K562 (cell line): ENCODE measurements around the gene ADRA2B. TPM values are rescaled to one million over a fixed set of nuclear protein-coding genes. Genes with fewer than 3 reads are reported as not detected.

ENCODE experiments used
- C11orf30 ChIP-seq: fragments of 450-650 bp; IDR thresholded peaks from 2 replicates; pipeline ENCODE4 v1.6.1; 2016; ENCODE audit warnings: low read depth, mild to moderate bottlenecking
- CBX3 ChIP-seq, 2 experiments: IDR thresholded peaks; 1 replicate in 1 of 2; 2 replicates in 1 of 2; pipeline ENCODE4 v1.6.1; 2012; ENCODE audit warnings: inconsistent platforms in 2 of 2, low read length in 2 of 2, borderline replicate concordance in 1 of 2, control low read depth in 1 of 2
- MAFK ChIP-seq: IDR thresholded peaks from 2 replicates; pipeline ENCODE4 v1.6.1; 2011; ENCODE audit warnings: low read length, improper control_type of control experiment
- SMAD4 ChIP-seq: fragments of 250-450 bp; sonication (Bioruptor Pico); conservative IDR thresholded peaks from 2 replicates; pipeline ENCODE4 v1.8.0; 2021; ENCODE audit warnings: inconsistent platforms, mild to moderate bottlenecking, moderate library complexity
- polyA plus RNA-seq, 8 experiments: library from polyadenylated mRNA; depleted of rRNA in 4 of 8; stranded (reverse) in 5 of 8; unstranded in 3 of 8; fragments of >200 nt; fragmentation: Nextera tagmentation in 2 of 8; fragmentation: Illumina TruSeq in 1 of 8; extraction: Ambion mirVana in 2 of 8; extraction: Trizol in 1 of 8; gene quantifications; 2 replicates each; pipeline versions ENCODE4 v1.2.1 to v1.2.3, GENCODE V29; 2011 to 2014; ENCODE audit warnings: inconsistent platforms in 1 of 8, missing spikeins in 1 of 8
- total RNA-seq, 7 experiments: library from RNA; depleted of rRNA in 6 of 7; stranded (reverse); fragments of >200 nt in 6 of 7; fragmentation: Illumina TruSeq in 2 of 7; extraction: Trizol in 2 of 7; gene quantifications; 2 replicates each; pipeline versions ENCODE4 v1.2.1 to v1.2.3, GENCODE V29; 2011 to 2021; ENCODE audit warnings: low replicate concordance in 1 of 7
- TF ChIP-seq, protein P1 (sequence below): fragments of 450-650 bp; IDR thresholded peaks from 2 replicates; pipeline ENCODE4 v1.6.1; 2016; ENCODE audit warnings: mild to moderate bottlenecking, moderate library complexity
- TF ChIP-seq, protein P2 (sequence below), 2 experiments: fragments of 450-650 bp; IDR thresholded peaks; 2 replicates each; pipeline ENCODE4 v1.6.1; 2016; ENCODE audit warnings: mild to moderate bottlenecking in 2 of 2, borderline replicate concordance in 1 of 2, low read depth in 1 of 2, moderate library complexity in 1 of 2

The ADRA2B gene
- total and polyA plus RNA-seq, 9 of the 15 experiments (the other 6 are each of a cell fraction or from before 2014, with no cell fraction given), result not detected

GRCh38 chr2:96157649-96158553 lies 41.5 kb upstream of the ADRA2B start (continued):
- TF ChIP-seq, protein P1, sequence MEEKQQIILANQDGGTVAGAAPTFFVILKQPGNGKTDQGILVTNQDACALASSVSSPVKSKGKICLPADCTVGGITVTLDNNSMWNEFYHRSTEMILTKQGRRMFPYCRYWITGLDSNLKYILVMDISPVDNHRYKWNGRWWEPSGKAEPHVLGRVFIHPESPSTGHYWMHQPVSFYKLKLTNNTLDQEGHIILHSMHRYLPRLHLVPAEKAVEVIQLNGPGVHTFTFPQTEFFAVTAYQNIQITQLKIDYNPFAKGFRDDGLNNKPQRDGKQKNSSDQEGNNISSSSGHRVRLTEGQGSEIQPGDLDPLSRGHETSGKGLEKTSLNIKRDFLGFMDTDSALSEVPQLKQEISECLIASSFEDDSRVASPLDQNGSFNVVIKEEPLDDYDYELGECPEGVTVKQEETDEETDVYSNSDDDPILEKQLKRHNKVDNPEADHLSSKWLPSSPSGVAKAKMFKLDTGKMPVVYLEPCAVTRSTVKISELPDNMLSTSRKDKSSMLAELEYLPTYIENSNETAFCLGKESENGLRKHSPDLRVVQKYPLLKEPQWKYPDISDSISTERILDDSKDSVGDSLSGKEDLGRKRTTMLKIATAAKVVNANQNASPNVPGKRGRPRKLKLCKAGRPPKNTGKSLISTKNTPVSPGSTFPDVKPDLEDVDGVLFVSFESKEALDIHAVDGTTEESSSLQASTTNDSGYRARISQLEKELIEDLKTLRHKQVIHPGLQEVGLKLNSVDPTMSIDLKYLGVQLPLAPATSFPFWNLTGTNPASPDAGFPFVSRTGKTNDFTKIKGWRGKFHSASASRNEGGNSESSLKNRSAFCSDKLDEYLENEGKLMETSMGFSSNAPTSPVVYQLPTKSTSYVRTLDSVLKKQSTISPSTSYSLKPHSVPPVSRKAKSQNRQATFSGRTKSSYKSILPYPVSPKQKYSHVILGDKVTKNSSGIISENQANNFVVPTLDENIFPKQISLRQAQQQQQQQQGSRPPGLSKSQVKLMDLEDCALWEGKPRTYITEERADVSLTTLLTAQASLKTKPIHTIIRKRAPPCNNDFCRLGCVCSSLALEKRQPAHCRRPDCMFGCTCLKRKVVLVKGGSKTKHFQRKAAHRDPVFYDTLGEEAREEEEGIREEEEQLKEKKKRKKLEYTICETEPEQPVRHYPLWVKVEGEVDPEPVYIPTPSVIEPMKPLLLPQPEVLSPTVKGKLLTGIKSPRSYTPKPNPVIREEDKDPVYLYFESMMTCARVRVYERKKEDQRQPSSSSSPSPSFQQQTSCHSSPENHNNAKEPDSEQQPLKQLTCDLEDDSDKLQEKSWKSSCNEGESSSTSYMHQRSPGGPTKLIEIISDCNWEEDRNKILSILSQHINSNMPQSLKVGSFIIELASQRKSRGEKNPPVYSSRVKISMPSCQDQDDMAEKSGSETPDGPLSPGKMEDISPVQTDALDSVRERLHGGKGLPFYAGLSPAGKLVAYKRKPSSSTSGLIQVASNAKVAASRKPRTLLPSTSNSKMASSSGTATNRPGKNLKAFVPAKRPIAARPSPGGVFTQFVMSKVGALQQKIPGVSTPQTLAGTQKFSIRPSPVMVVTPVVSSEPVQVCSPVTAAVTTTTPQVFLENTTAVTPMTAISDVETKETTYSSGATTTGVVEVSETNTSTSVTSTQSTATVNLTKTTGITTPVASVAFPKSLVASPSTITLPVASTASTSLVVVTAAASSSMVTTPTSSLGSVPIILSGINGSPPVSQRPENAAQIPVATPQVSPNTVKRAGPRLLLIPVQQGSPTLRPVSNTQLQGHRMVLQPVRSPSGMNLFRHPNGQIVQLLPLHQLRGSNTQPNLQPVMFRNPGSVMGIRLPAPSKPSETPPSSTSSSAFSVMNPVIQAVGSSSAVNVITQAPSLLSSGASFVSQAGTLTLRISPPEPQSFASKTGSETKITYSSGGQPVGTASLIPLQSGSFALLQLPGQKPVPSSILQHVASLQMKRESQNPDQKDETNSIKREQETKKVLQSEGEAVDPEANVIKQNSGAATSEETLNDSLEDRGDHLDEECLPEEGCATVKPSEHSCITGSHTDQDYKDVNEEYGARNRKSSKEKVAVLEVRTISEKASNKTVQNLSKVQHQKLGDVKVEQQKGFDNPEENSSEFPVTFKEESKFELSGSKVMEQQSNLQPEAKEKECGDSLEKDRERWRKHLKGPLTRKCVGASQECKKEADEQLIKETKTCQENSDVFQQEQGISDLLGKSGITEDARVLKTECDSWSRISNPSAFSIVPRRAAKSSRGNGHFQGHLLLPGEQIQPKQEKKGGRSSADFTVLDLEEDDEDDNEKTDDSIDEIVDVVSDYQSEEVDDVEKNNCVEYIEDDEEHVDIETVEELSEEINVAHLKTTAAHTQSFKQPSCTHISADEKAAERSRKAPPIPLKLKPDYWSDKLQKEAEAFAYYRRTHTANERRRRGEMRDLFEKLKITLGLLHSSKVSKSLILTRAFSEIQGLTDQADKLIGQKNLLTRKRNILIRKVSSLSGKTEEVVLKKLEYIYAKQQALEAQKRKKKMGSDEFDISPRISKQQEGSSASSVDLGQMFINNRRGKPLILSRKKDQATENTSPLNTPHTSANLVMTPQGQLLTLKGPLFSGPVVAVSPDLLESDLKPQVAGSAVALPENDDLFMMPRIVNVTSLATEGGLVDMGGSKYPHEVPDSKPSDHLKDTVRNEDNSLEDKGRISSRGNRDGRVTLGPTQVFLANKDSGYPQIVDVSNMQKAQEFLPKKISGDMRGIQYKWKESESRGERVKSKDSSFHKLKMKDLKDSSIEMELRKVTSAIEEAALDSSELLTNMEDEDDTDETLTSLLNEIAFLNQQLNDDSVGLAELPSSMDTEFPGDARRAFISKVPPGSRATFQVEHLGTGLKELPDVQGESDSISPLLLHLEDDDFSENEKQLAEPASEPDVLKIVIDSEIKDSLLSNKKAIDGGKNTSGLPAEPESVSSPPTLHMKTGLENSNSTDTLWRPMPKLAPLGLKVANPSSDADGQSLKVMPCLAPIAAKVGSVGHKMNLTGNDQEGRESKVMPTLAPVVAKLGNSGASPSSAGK, result peak; percentile 58
- TF ChIP-seq, protein P2, sequence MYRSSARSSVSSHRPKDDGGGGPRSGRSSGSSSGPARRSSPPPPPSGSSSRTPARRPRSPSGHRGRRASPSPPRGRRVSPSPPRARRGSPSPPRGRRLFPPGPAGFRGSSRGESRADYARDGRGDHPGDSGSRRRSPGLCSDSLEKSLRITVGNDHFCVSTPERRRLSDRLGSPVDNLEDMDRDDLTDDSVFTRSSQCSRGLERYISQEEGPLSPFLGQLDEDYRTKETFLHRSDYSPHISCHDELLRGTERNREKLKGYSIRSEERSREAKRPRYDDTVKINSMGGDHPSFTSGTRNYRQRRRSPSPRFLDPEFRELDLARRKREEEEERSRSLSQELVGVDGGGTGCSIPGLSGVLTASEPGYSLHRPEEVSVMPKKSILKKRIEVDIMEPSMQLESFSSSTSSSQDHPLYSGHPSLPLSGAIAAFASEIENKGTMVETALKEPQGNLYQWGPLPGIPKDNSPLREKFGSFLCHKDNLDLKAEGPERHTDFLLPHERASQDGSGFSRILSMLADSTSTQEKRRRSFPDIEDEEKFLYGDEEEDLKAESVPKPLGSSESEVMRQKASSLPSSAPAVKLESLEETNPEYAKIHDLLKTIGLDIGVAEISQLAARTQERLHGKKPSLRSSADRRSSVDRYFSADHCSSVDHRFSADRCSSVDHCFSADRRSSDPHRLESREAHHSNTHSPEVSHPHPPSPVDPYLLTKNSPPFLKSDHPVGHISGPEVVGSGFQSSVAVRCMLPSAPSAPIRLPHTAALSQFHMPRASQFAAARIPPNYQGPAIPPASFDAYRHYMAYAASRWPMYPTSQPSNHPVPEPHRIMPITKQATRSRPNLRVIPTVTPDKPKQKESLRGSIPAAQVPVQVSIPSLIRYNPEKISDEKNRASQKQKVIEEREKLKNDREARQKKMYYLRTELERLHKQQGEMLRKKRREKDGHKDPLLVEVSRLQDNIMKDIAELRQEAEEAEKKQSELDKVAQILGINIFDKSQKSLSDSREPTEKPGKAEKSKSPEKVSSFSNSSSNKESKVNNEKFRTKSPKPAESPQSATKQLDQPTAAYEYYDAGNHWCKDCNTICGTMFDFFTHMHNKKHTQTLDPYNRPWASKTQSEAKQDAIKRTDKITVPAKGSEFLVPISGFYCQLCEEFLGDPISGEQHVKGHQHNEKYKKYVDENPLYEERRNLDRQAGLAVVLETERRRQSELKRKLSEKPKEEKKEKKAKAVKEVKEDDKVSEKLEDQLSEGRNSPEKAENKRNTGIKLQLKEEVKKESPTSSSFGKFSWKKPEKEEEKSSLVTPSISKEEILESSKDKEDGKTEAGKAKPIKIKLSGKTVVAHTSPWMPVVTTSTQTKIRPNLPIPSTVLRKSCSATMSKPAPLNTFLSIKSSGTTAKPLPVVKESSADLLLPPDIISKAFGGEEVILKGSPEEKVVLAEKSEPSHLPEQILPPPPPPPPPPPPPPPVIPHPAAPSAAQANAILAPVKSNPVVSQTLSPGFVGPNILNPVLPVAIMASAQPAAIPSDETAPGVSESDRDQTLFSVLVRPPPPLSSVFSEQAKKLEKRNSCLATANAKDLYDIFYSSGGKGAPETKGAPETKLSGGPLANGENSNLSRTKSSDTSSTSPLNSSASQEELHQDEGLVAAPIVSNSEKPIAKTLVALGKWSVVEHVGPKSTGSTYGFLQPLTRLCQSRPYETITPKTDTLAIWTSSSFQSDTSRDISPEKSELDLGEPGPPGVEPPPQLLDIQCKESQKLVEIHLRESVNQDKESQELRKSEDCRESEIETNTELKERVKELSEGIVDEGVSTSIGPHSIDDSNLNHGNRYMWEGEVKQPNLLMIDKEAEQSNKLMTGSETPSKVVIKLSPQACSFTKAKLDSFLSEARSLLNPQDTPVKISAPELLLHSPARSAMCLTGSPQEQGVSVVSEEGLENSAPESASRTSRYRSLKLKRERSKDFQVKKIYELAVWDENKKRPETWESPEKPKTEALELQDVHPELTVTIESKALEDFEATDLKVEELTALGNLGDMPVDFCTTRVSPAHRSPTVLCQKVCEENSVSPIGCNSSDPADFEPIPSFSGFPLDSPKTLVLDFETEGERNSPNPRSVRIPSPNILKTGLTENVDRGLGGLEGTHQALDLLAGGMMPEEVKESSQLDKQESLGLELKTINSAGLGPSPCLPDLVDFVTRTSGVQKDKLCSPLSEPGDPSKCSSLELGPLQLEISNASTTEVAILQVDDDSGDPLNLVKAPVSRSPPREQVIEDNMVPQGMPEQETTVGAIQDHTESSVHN (IDR thresholded peaks at IDR 0.05; ENCODE audit: borderline replicate concordance in 1 of 2, low read depth in 1 of 2), result no peak
- peak; percentile 74 for TF ChIP-seq SMAD4 (CRISPR knock-in tag)
- peak; percentile 43 for TF ChIP-seq MAFK
- peak in 1 of 2 experiments; percentile 53; a peak in 1 of 3 replicates for TF ChIP-seq CBX3 (IDR thresholded peaks at IDR 0.05; ENCODE audit: borderline replicate concordance in 1 of 2, low read length in 2 of 2)
- TF ChIP-seq C11orf30, result peak; percentile 79
